Anterior cingulate cortex (tissue), 58 donors: Measurements from ENCODE around the gene HS3ST5.

ENCODE experiments used
- DNase-seq, 58 donors: peaks; one replicate each; lab custom pipeline; 2025; lab: John Stamatoyannopoulos, UW

The HS3ST5 gene

DNA sequence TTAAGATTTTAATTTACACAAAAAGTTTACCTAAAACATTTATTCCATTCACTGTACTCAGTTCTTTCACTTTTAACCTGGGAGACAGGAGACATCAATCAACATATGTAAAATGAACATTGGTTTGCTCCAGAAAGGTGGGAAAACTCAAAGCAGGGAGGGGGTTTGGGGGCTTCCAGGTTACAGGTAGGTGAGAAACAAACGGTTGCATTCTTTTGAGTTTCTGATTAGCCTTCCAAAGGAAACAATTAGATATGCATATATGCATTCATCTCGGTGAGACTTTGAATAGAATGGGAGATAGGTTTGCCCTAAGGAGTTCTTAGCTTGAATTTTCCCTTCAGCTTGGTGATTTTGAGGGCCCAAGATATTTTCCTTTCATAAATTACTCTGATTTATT is 333.6 kb downstream of the HS3ST5 start:
- DNase-seq, result no peak

DNA sequence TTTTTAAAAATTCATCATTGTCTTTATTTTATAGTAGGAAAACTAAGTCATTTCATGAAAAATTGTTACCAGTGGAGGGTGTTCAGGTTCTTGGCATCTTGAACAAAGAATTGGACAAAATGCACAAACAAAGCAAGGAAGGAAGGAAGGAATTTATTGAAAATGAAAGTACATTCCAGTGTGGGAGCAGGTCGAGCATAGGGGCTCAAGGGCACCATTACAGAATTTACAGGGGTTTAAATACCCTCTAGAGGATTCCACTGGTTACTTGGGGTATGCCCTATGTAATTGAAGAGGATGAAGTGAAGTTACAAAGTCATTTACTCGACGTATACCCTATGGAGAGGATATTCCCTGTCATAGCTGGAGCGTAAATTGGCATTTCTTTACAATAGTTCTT is 334.5 kb downstream of the HS3ST5 start:
- no peak for DNase-seq

GRCh38 chr6:114007516-114007915 is 335.3 kb downstream of the HS3ST5 start:
- DNase-seq, result no peak
